H1 (cell line): ENCODE results near the gene MTX1. TPM values are rescaled to one million over a fixed set of nuclear protein-coding genes. Genes with fewer than 3 reads are reported as not detected.

ENCODE experiments used
- CTCF ChIA-PET: fragments of 300-600 bp; sonication (Branson Sonifier 250); formaldehyde crosslinking; loops from one replicate; lab custom pipeline; 2021; ENCODE audit not compliant: partially characterized antibody; lab: Charles Lee
- POLR2A ChIA-PET: fragments of 300-600 bp; sonication (Branson Sonifier 250); formaldehyde crosslinking; loops from one replicate; lab custom pipeline; 2021; ENCODE audit warnings: inconsistent platforms; ENCODE audit not compliant: partially characterized antibody; lab: Charles Lee
- DNase-seq, 2 experiments: peaks; one replicate each; pipeline versions ENCODE4 v3.0.0 to v3.0.0-alpha.2; 2010 to 2022; ENCODE audit warnings: low spot score in 2 of 2, low read depth in 1 of 2, mixed read lengths in 1 of 2
- FAIRE-seq: peaks from 2 replicates; lab custom pipeline; 2011; peaks lifted over from hg19 to GRCh38; lab: Jason Lieb, UNC
- H2AFZ ChIP-seq: 2 replicates; pipeline ENCODE4 v1.8.1; 2012; ENCODE audit warnings: low read length, inconsistent platforms
- H2AK5ac ChIP-seq: 2 replicates; pipeline ENCODE4 v1.6.1; 2013; ENCODE audit warnings: low read depth, low read length
- H2BK120ac ChIP-seq: replicated peaks from 2 replicates; pipeline ENCODE3; 2013; ENCODE audit warnings: low read depth, low read length, inconsistent platforms
- H2BK12ac ChIP-seq: 2 replicates; pipeline ENCODE4 v1.6.1; 2013; ENCODE audit warnings: low read depth, low read length
- H2BK15ac ChIP-seq: 2 replicates; pipeline ENCODE4 v1.6.1; 2013; ENCODE audit warnings: low read length
- H2BK20ac ChIP-seq: 2 replicates; pipeline ENCODE4 v1.6.1; 2013; ENCODE audit warnings: low read length
- H2BK5ac ChIP-seq: 2 replicates; pipeline ENCODE4 v1.6.1; 2013; ENCODE audit warnings: low read depth, low read length
- H3K14ac ChIP-seq: 2 replicates; pipeline ENCODE4 v1.6.1; 2013; ENCODE audit warnings: inconsistent platforms; ENCODE audit not compliant: insufficient read length
- H3K18ac ChIP-seq: 2 replicates; pipeline ENCODE4 v1.6.1; 2013; ENCODE audit warnings: low read length; ENCODE audit errors: extremely low read depth
- H3K23ac ChIP-seq: 2 replicates; pipeline ENCODE4 v1.6.1; 2013; ENCODE audit warnings: inconsistent platforms; ENCODE audit not compliant: insufficient read length
- H3K23me2 ChIP-seq: 2 replicates; pipeline ENCODE4 v1.6.1; 2013; ENCODE audit warnings: low read depth, low read length
- H3K27ac ChIP-seq: 2 replicates; pipeline ENCODE4 v1.6.1; 2011; ENCODE audit warnings: low read depth, low read length, inconsistent platforms
- H3K27me3 ChIP-seq, 4 experiments: replicated peaks in 1 of 4; 1 replicate in 1 of 4; 2 replicates in 3 of 4; pipeline versions ENCODE4 v1.6.1 to v1.8.1; 2011 to 2013; ENCODE audit warnings: low read length in 3 of 4, mild to moderate bottlenecking in 3 of 4, inconsistent platforms in 2 of 4, mixed read lengths in 2 of 4, moderate library complexity in 1 of 4; ENCODE audit not compliant: control insufficient read depth in 3 of 4, insufficient read depth in 3 of 4; ENCODE audit errors: extremely low read depth in 1 of 4
- H3K36me3 ChIP-seq, 4 experiments: 2 replicates each; pipeline versions ENCODE4 v1.6.1 to v1.8.1; 2011 to 2013; ENCODE audit warnings: mild to moderate bottlenecking in 4 of 4, low read length in 3 of 4, moderate library complexity in 2 of 4, control low read depth in 1 of 4, inconsistent platforms in 1 of 4; ENCODE audit not compliant: insufficient read depth in 4 of 4, control insufficient read depth in 2 of 4
- H3K4ac ChIP-seq: replicated peaks from 2 replicates; pipeline ENCODE3; 2013; ENCODE audit warnings: low read length, low read depth, mixed read lengths, inconsistent platforms; ENCODE audit not compliant: insufficient read length
- H3K4me1 ChIP-seq, 4 experiments: replicated peaks in 1 of 4; 1 replicate in 1 of 4; 2 replicates in 3 of 4; pipeline versions ENCODE4 v1.6.1 to v1.8.1; 2011 to 2013; ENCODE audit warnings: low read length in 3 of 4, inconsistent platforms in 2 of 4, mixed read lengths in 1 of 4; ENCODE audit not compliant: insufficient read depth in 4 of 4, control insufficient read depth in 3 of 4
- H3K4me2 ChIP-seq, 2 experiments: 2 replicates each; pipeline versions ENCODE4 v1.6.1 to v1.8.1; 2011 to 2013; ENCODE audit warnings: low read depth in 2 of 2, low read length in 2 of 2, control low read depth in 1 of 2, inconsistent platforms in 1 of 2, mild to moderate bottlenecking in 1 of 2; ENCODE audit not compliant: insufficient read depth in 1 of 2
- H3K4me3 ChIP-seq, 4 experiments: fragments of 200-600, 300-600 bp in 1 of 4; sonication (generic), shearing (Covaris generic), sonication (Bioruptor Twin) in 1 of 4; 2 replicates each; pipeline versions ENCODE4 v1.5.1 to v1.8.1; 2011 to 2016; ENCODE audit warnings: low read length in 4 of 4, low read depth in 3 of 4, control low read depth in 2 of 4, inconsistent platforms in 2 of 4, mild to moderate bottlenecking in 2 of 4, mixed read lengths in 1 of 4, moderate library complexity in 1 of 4; ENCODE audit not compliant: insufficient read depth in 2 of 4; ENCODE audit errors: extremely low read depth in 1 of 4
- H3K56ac ChIP-seq: replicated peaks from 2 replicates; pipeline ENCODE3; 2013; ENCODE audit warnings: low read depth, mild to moderate bottlenecking, mixed read lengths, low read length, inconsistent platforms; ENCODE audit not compliant: insufficient read length
- H3K79me1 ChIP-seq: 2 replicates; pipeline ENCODE4 v1.6.1; 2013; ENCODE audit warnings: low read depth, low read length, control low read depth
- H3K79me2 ChIP-seq, 2 experiments: 2 replicates each; pipeline versions ENCODE4 v1.6.1 to v1.8.1; 2012 to 2013; ENCODE audit warnings: low read length in 2 of 2, mild to moderate bottlenecking in 2 of 2, inconsistent platforms in 1 of 2; ENCODE audit not compliant: insufficient read depth in 2 of 2, control insufficient read depth in 1 of 2
- H3K9ac ChIP-seq, 4 experiments: replicated peaks in 1 of 4; 1 replicate in 1 of 4; 2 replicates in 3 of 4; pipeline versions ENCODE4 v1.6.1 to v1.8.1; 2011 to 2013; ENCODE audit warnings: low read depth in 3 of 4, low read length in 3 of 4, control low read depth in 2 of 4, mild to moderate bottlenecking in 2 of 4, moderate library complexity in 2 of 4, inconsistent platforms in 1 of 4; ENCODE audit errors: extremely low read depth in 1 of 4
- H3K9me3 ChIP-seq, 2 experiments: 2 replicates each; pipeline versions ENCODE4 v1.6.1 to v1.8.1; 2012 to 2013; ENCODE audit warnings: mild to moderate bottlenecking in 2 of 2, moderate library complexity in 2 of 2, control low read depth in 1 of 2, inconsistent platforms in 1 of 2, low read depth in 1 of 2, low read length in 1 of 2, mixed read lengths in 1 of 2; ENCODE audit not compliant: insufficient read depth in 2 of 2
- H4K20me1 ChIP-seq, 2 experiments: replicated peaks in 1 of 2; 2 replicates each; pipeline versions ENCODE3 to v1.8.1; 2011 to 2013; ENCODE audit warnings: inconsistent platforms in 2 of 2, low read length in 2 of 2, mild to moderate bottlenecking in 1 of 2; ENCODE audit not compliant: insufficient read depth in 2 of 2, control insufficient read depth in 1 of 2
- H4K5ac ChIP-seq: 2 replicates; pipeline ENCODE4 v1.6.1; 2013; ENCODE audit warnings: low read length, low read depth, mixed read lengths, inconsistent platforms; ENCODE audit not compliant: insufficient read length
- H4K8ac ChIP-seq: 2 replicates; pipeline ENCODE4 v1.8.0; 2013; ENCODE audit warnings: mild to moderate bottlenecking, moderate library complexity, low read length, inconsistent platforms; ENCODE audit not compliant: insufficient read depth; ENCODE audit errors: extremely low read depth
- H4K91ac ChIP-seq: replicated peaks from 2 replicates; pipeline ENCODE3; 2013; ENCODE audit warnings: low read length, mixed read lengths, inconsistent platforms; ENCODE audit not compliant: insufficient read length
- CBX5 ChIP-seq: fragments of 300-800, 300-1000 bp; sonication (generic); IDR thresholded peaks from 2 replicates; pipeline ENCODE4 v1.7.1; 2016; ENCODE audit warnings: antibody characterized with exemption, low read length, low read depth
- CEBPB ChIP-seq: IDR thresholded peaks from 2 replicates; pipeline ENCODE4 v1.6.1; 2012; ENCODE audit warnings: low read depth, low read length
- GABPA ChIP-seq: IDR thresholded peaks from 2 replicates; pipeline ENCODE4 v1.6.1; 2011; ENCODE audit warnings: mild to moderate bottlenecking, low read length, moderate library complexity, borderline replicate concordance; ENCODE audit not compliant: insufficient read depth
- HDAC2 ChIP-seq, 2 experiments: fragments of 300-600 bp in 1 of 2; sonication (generic) in 1 of 2; IDR thresholded peaks; 2 replicates each; pipeline ENCODE4 v1.6.1; 2011 to 2012; ENCODE audit warnings: low read depth in 2 of 2, low read length in 2 of 2, mild to moderate bottlenecking in 2 of 2, moderate library complexity in 2 of 2, borderline replicate concordance in 1 of 2, inconsistent platforms in 1 of 2
- JUN ChIP-seq: IDR thresholded peaks from 2 replicates; pipeline ENCODE4 v1.6.1; 2011; ENCODE audit warnings: low read depth, mild to moderate bottlenecking, improper control_type of control experiment, low read length
- PHF8 ChIP-seq: fragments of 200-600 bp; sonication (generic); conservative IDR thresholded peaks from 2 replicates; pipeline ENCODE4 v1.7.1; 2012; ENCODE audit warnings: low read depth, mild to moderate bottlenecking, inconsistent platforms, low read length, moderate library complexity
- TAF7 ChIP-seq: optimal IDR thresholded peaks from 2 replicates; pipeline ENCODE3; 2011; ENCODE audit warnings: low read depth, mild to moderate bottlenecking, inconsistent platforms, low read length, moderate library complexity, borderline replicate concordance
- TBP ChIP-seq: IDR thresholded peaks from 2 replicates; pipeline ENCODE4 v1.6.1; 2011; ENCODE audit warnings: low read depth, low read length, improper control_type of control experiment
- WGBS, 2 experiments: shearing (Covaris generic) in 1 of 2; methylation state at CpG; one replicate each; pipeline versions ENCODE4 v1.1.6 to v1.1.7; 2013 to 2015; ENCODE audit warnings: low lambda C conversion rate in 2 of 2, mixed read lengths in 2 of 2, inconsistent platforms in 1 of 2, low coverage in 1 of 2, missing lambda C conversion rate in 1 of 2; ENCODE audit not compliant: insufficient replicate concordance in 2 of 2, insufficient coverage in 1 of 2, insufficient read length in 1 of 2; ENCODE audit errors: extremely low coverage in 1 of 2, missing lambda C conversion rate in 1 of 2; 5-methylcytosine and 5-hydroxymethylcytosine counted together
- polyA plus RNA-seq, 7 experiments: library from polyadenylated mRNA; depleted of rRNA in 3 of 7; stranded (reverse) in 5 of 7; unstranded in 2 of 7; fragments of >200 nt in 5 of 7; fragments of 200-250 nt in 2 of 7; gene quantifications; 1 replicate in 5 of 7; 2 replicates in 1 of 7; 4 replicates in 1 of 7; pipeline versions ENCODE4 v1.2.1 to v1.2.3, GENCODE V29; 2011 to 2013; ENCODE audit warnings: missing spikeins in 2 of 7, mixed read lengths in 2 of 7
- total RNA-seq: library from RNA; stranded (reverse); fragmentation: NEBNext Ultra II Directional; extraction: Animal tissue kit (Norgen Biotek cat#: 25700); gene quantifications from 2 replicates; pipeline ENCODE4 v1.2.1, GENCODE V29; 2021
- TF ChIP-seq, protein P1 (sequence below): IDR thresholded peaks from 2 replicates; pipeline ENCODE4 v1.6.1; 2011; ENCODE audit warnings: low read length, improper control_type of control experiment

MTX1 gene
- total and polyA plus RNA-seq, 2 of the 8 experiments (the other 6 are each of a cell fraction or from before 2014, with no cell fraction given), result 47.9 to 131 TPM

DNA sequence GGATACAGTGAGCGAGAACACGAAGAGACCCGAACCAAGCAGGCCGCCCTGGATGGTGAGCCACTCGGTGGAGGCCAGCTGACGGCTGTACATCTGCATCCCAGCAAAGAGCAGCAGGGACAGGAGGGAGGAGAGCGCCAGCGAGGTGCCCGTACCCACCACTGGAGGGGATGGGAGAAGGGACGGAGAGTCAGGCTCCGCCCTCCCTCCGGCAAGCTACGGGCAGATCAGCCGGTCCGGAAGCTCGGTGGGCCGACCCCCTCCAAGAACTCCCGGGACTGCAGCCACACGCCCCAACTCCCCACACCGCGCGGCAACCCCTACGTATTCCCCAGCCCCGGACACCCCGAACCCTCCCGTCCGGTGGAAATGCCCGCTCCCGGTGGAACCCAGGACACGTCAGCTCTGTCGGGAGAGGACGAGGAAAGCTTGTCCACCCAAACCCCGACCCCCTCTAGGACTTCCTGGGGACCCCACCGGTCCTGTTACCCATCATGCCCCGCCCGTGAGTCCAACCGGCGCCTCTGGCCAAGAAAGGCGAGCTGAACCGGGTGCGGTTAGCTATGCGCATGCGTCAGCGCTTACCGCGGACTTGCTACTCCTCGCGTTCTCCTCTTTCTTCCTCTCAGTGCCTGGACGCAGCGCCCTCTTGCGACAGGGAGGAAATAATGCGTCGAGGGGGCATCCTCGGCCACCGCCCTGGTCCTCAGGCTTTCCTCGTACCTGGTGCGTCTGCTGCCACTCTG is 35.6 kb upstream of the MTX1 start, which contains the start of gene KRTCAP2:
TSS of gene KRTCAP2 (minus strand) at position 573 of the 746 bp plus-strand sequence. CDS start at position 493, 80 bp downstream.
- H2BK20ac ChIP-seq, result peak within 1 kb of the TSS; percentile 74
- 1% methylated on average over 49 of the region's 57 CpGs; no CpG with 5 or more reads in 1 of the 2 experiments for WGBS, 2 experiments
- peak; percentile 94 to 95 for DNase-seq
- FAIRE-seq, result peak; percentile 74
- H3K27me3 ChIP-seq, result no peaks in the 10 kb centered on the region
- peaks cover 3 to 8% of the 10 kb centered on the region in 2 experiments for H4K20me1 ChIP-seq
- POLR2A ChIA-PET, result interaction anchor here (0.6 to 20.5 kb wide), 21 partner anchors 13 to 398 kb away, joined by 3 to 512 read pairs (median 4); partner anchors contain the start of genes CLK2, DPM3, EFNA4 and MTX1
- peak within 1 kb of the TSS; percentile 91 for H2BK120ac ChIP-seq
- no peak within 1 kb of the TSS for H3K23ac ChIP-seq
- H3K4me1 ChIP-seq, result peaks cover 3 to 23% (median 8%) of the 10 kb centered on the region in 4 experiments; a peak in 6 of 7 replicates
- H3K4ac ChIP-seq, result peak within 1 kb of the TSS; percentile 98
- H2BK5ac ChIP-seq, result peak within 1 kb of the TSS; percentile 88
- no peak within 1 kb of the TSS for H2AK5ac ChIP-seq
- peak within 1 kb of the TSS; percentile 37 to 90 for H3K4me2 ChIP-seq
- H2BK15ac ChIP-seq, result peak within 1 kb of the TSS; percentile 84; the same call in 1 of the 2 replicates
- H3K9me3 ChIP-seq, result no peaks in the 10 kb centered on the region
- H3K79me1 ChIP-seq, result no peaks in the 10 kb centered on the region; the same call in 1 of the 2 replicates
- peak within 1 kb of the TSS; percentile 13 for H3K14ac ChIP-seq
- peak within 1 kb of the TSS; percentile 70 to 95 (median 86) for H3K4me3 ChIP-seq
- H3K27ac ChIP-seq, result peak within 1 kb of the TSS; percentile 68
- H3K56ac ChIP-seq, result peak within 1 kb of the TSS; percentile 94
- peak within 1 kb of the TSS; percentile 96 for H4K5ac ChIP-seq
- CTCF ChIA-PET, result interaction anchor here (0.6 to 12.4 kb wide), 27 partner anchors 13 to 556 kb away, joined by 3 to 215 read pairs (median 4); partner anchors contain the start of genes DPM3, EFNA1, EFNA4 and LENEP
- H4K8ac ChIP-seq, result peak within 1 kb of the TSS; percentile 91
- H3K79me2 ChIP-seq, result peaks cover 0 to 16% of the 10 kb centered on the region in 2 experiments; a peak in 2 of 4 replicates
- H4K91ac ChIP-seq, result peak within 1 kb of the TSS; percentile 99
- H3K18ac ChIP-seq, result peak within 1 kb of the TSS; percentile 98
- H2BK12ac ChIP-seq, result peak within 1 kb of the TSS; percentile 53; the same call in 1 of the 2 replicates
- H3K9ac ChIP-seq, result peak within 1 kb of the TSS; percentile 8 to 66 (median 50); a peak in 6 of 7 replicates
- peaks cover 12 to 22% (median 16%) of the 10 kb centered on the region in 4 experiments for H3K36me3 ChIP-seq
- peak within 1 kb of the TSS; percentile 30; the same call in 1 of the 2 replicates for H2AFZ ChIP-seq
- H3K23me2 ChIP-seq, result peaks cover 10% of the 10 kb centered on the region; the same call in 1 of the 2 replicates
- TF ChIP-seq TAF7 (no peak), JUN (no peak), CEBPB (no peak), CBX5 (no peak), TBP (peak; percentile 58; the same call in 1 of the 2 replicates), HDAC2 (IDR thresholded peaks at IDR 0.05; ENCODE audit: borderline replicate concordance in 1 of 2, low read depth in 2 of 2, low read length in 2 of 2) (0 out of 4 replicates have a peak, but pooled peaks of 1 of the 2 experiments have one; percentile 46), GABPA (peak; percentile 20; the same call in 1 of the 2 replicates), PHF8 (peak; percentile 80)
- TF ChIP-seq, protein P1, sequence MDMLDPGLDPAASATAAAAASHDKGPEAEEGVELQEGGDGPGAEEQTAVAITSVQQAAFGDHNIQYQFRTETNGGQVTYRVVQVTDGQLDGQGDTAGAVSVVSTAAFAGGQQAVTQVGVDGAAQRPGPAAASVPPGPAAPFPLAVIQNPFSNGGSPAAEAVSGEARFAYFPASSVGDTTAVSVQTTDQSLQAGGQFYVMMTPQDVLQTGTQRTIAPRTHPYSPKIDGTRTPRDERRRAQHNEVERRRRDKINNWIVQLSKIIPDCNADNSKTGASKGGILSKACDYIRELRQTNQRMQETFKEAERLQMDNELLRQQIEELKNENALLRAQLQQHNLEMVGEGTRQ, result peak; percentile 10; the same call in 1 of the 2 replicates
